Vagina (tissue), 2 donors: Measurements from ENCODE around the gene AKNAD1. TPM values are rescaled to one million over a fixed set of nuclear protein-coding genes. Genes with fewer than 3 reads are reported as not detected.

Experiments used
- DNase-seq, 2 donors: peaks; one replicate each; pipeline ENCODE4 v3.0.0-alpha.2; 2017; ENCODE audit errors: extremely low spot score in 2 of 2
- H3K27ac ChIP-seq: fragments of 200-600 bp; sonication (generic); one replicate; pipeline ENCODE4 v1.5.1; 2019
- H3K27me3 ChIP-seq: fragments of 200-600 bp; sonication (generic); one replicate; pipeline ENCODE4 v1.5.1; 2019
- H3K36me3 ChIP-seq, 2 donors: fragments of 200-600 bp; sonication (generic); one replicate each; pipeline ENCODE4 v1.5.1; 2017 to 2019
- H3K4me1 ChIP-seq: fragments of 200-600 bp; sonication (generic); one replicate; pipeline ENCODE4 v1.5.1; 2019
- H3K4me3 ChIP-seq, 2 donors: fragments of 200-600 bp; sonication (generic); 1 replicate in 1 of 2; 2 replicates in 1 of 2; pipeline ENCODE4 v1.5.1; 2016 to 2019
- H3K9me3 ChIP-seq: fragments of 200-600 bp; sonication (generic); one replicate; pipeline ENCODE4 v1.5.1; 2019
- CTCF ChIP-seq, 3 experiments: fragments of 450-650 bp in 2 of 3; fragments of 200-600 bp in 1 of 3; sonication (generic) in 1 of 3; IDR thresholded peaks; one replicate each; pipeline ENCODE4 v1.5.1; 2017 to 2019; ENCODE audit warnings: antibody characterized with exemption in 3 of 3, mild to moderate bottlenecking in 2 of 3, moderate library complexity in 2 of 3
- POLR2A ChIP-seq, 2 donors: fragments of 450-650 bp; IDR thresholded peaks; one replicate each; pipeline ENCODE4 v1.6.1; 2017; ENCODE audit warnings: antibody characterized with exemption in 2 of 2, mild to moderate bottlenecking in 2 of 2, moderate library complexity in 2 of 2
- POLR2AphosphoS5 ChIP-seq, 2 donors: sonication (generic); formaldehyde crosslinking; IDR thresholded peaks; one replicate each; pipeline ENCODE4 v1.9.0; 2017; ENCODE audit warnings: antibody characterized with exemption in 2 of 2, mild to moderate bottlenecking in 2 of 2, low read depth in 1 of 2; ENCODE audit not compliant: insufficient read depth in 1 of 2
- intact Hi-C: fragments of 100-400 bp; cut with DNase I; formaldehyde crosslinking; loops from one replicate; pipeline ENCODE4 v1.15.1; 2023
- total RNA-seq: library from RNA; depleted of rRNA; stranded (reverse); fragments of >200 nt; gene quantifications from one replicate; pipeline ENCODE4 v1.2.3, GENCODE V29; 2016

The AKNAD1 gene
- total RNA-seq, 1 donor from 2014 or later, result 3.9 TPM

DNA sequence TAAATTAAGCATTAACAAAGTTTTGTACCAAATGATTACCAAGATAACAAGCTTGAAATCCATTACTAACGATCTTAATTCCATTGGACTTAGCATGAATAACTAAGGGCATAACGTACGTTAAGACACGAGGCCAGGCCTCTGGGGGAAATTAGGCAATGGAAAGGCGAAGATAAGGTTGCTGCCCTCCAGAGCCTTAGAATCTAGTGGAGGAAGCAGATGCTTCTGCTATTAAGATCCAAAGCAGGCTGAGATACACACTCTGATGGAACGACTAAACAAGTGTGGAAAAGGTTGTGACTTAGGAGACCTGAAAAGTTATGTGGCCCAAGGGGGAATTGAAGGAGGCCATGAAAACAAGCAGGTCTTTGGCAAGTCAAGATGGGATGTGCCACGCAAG, 6.0 kb downstream of the AKNAD1 start:
- H3K9me3 ChIP-seq, result no peaks in the 10 kb centered on the region
- H3K27ac ChIP-seq, result no peak overlapping the region
- no peaks in the 10 kb centered on the region for H3K36me3 ChIP-seq
- H3K4me3 ChIP-seq, result no peak overlapping the region
- intact Hi-C loops, result no loop called here
- no peak for DNase-seq
- peaks cover 17% of the 10 kb centered on the region for H3K4me1 ChIP-seq
- H3K27me3 ChIP-seq, result no peaks in the 10 kb centered on the region
- no peak for TF ChIP-seq POLR2A (IDR thresholded peaks at IDR 0.05)

DNA sequence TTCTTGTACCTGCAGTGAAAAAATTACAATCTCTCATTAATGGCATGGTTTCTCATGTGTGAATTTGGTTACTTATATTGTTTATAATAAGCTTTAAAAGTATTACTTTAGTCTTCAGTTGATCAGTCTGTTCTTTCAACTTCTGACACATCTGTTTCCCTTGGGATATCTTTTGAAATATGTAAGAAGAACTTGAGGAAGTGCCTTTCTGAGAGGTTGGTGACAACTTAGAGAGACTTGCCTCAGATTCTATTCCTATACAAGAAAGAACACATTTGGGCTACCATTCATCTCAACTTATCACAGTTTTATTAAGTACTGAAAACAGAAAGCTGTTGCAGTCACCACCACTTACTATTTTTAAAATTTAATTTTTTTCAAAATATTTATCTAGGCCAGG, 8.1 kb downstream of the AKNAD1 start:
- intact Hi-C loops, result no loop called here
- no peaks in the 10 kb centered on the region for H3K27me3 ChIP-seq
- no peaks in the 10 kb centered on the region for H3K9me3 ChIP-seq
- H3K4me3 ChIP-seq, result no peak overlapping the region
- DNase-seq, result no peak
- H3K36me3 ChIP-seq, result no peaks in the 10 kb centered on the region
- H3K4me1 ChIP-seq, result peaks cover 13% of the 10 kb centered on the region
- no peak for TF ChIP-seq POLR2AphosphoS5 (IDR thresholded peaks at IDR 0.05; ENCODE audit: insufficient read depth in 1 of 2, low read depth in 1 of 2)
- no peak for TF ChIP-seq POLR2A (IDR thresholded peaks at IDR 0.05)
- no peak for TF ChIP-seq CTCF (IDR thresholded peaks at IDR 0.05)
- no peak overlapping the region for H3K27ac ChIP-seq

- TF ChIP-seq POLR2A (IDR thresholded peaks at IDR 0.05) (no peak), CTCF (IDR thresholded peaks at IDR 0.05) (no peak), POLR2AphosphoS5 (IDR thresholded peaks at IDR 0.05; ENCODE audit: insufficient read depth in 1 of 2, low read depth in 1 of 2) (no peak)
- H3K36me3 ChIP-seq, result no peaks in the 10 kb centered on the region
- H3K27me3 ChIP-seq, result no peaks in the 10 kb centered on the region
- DNase-seq, result no peak
- intact Hi-C loops, result no loop called here
- H3K27ac ChIP-seq, result no peak overlapping the region
- peaks cover 13% of the 10 kb centered on the region for H3K4me1 ChIP-seq
- H3K4me3 ChIP-seq, result no peak overlapping the region
- no peaks in the 10 kb centered on the region for H3K9me3 ChIP-seq
Measured at GRCh38 chr1:108847494-108847893, 9.4 kb downstream of the AKNAD1 start.

DNA sequence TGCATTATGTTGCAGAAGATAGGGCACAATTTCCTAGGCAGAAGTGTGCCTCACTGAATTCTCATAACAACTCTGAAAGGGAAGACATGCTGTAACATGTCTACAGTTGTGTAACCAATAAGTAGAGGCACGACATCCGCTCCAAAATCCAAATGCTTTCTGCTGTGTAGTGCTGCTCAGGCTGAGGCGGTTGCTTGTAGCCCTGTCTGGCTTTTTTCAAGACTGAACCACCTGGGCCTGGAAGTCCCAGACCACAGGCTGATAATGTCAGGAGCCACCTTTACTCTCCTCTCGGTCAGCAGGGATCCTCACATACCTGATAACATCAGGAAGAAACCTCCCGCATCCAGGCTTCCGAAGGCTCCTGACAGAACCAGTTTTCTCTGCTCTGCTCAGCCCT, 10.9 kb downstream of the AKNAD1 start:
- Histone ChIP-seq H3K9me3 (no peaks in the 10 kb centered on the region), H3K4me1 (peaks cover 25% of the 10 kb centered on the region), H3K27ac (no peak overlapping the region), H3K27me3 (no peaks in the 10 kb centered on the region), H3K36me3 (no peaks in the 10 kb centered on the region), H3K4me3 (no peak overlapping the region)
- intact Hi-C loops, result no loop called here
- TF ChIP-seq CTCF (IDR thresholded peaks at IDR 0.05) (no peak), POLR2AphosphoS5 (IDR thresholded peaks at IDR 0.05; ENCODE audit: insufficient read depth in 1 of 2, low read depth in 1 of 2) (peak in 1 of 2 donors; percentile 64)
- no peak for DNase-seq

DNA sequence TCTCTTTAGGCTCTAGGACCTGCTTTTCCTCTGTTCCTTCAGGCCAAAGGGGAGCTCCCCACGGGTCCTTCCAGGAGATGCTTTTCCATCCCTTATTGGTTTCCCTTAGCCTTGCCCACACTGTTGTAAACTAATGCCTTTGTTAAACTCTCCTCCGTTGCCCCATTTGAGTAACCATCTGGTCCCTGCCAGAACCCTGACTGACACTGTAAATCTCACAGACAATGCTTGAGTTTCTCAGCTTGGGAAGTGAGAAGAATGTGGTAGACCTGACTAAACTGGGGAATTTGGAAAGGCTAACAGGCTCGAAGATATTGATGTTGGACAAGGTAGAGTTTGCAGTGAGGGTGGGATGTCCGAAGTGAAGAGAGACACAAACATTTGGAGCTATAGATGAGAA, 11.4 kb downstream of the AKNAD1 start:
- H3K4me1 ChIP-seq, result peaks cover 25% of the 10 kb centered on the region
- H3K36me3 ChIP-seq, result no peaks in the 10 kb centered on the region
- H3K4me3 ChIP-seq, result no peak overlapping the region
- no peak for TF ChIP-seq CTCF (IDR thresholded peaks at IDR 0.05)
- no peak for TF ChIP-seq POLR2AphosphoS5 (IDR thresholded peaks at IDR 0.05; ENCODE audit: insufficient read depth in 1 of 2, low read depth in 1 of 2)
- no peak for TF ChIP-seq POLR2A (IDR thresholded peaks at IDR 0.05)
- no peaks in the 10 kb centered on the region for H3K27me3 ChIP-seq
- DNase-seq, result no peak
- no peak overlapping the region for H3K27ac ChIP-seq
- intact Hi-C loops, result no loop called here
- H3K9me3 ChIP-seq, result no peaks in the 10 kb centered on the region
